GM18508 (cell line): Measurements from ENCODE around the gene INPP5A.

Experiments used
- ATAC-seq: cut with Tn5 transposase; IDR thresholded peaks from one replicate; pipeline ENCODE4 v1.9.1; 2021; ENCODE audit warnings: moderate number of reproducible peaks; ENCODE audit not compliant: insufficient read depth, unreplicated experiment

The INPP5A gene

DNA sequence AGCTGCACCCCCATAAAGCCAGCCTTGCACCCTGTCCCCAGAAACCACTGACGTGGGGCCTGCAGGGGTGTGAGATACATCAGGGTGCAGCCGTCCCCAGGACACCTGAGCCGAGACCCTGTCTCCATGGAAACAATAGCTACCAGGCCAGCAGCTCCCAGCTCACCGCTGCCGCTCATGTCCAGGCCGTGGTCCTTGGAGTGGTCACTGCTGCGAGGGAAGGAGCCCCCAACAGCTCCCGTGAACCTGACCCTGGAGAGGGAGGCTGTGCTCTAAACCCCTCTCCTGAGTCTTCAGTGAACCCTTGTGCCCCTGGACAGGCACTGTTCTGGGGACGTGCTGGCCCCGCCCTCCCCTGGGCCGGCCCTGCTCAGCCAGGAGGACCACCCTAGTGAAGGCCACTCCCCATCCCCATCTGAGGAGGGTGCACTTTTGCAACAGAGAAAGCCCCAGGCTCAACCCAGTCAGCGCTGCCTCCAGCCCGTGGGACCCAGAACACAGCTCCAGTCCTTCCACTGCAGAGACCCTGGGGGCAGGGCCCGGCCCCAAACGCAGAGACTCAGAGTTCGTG lies 19.6 kb upstream of the INPP5A start:
- no peak for ATAC-seq

DNA sequence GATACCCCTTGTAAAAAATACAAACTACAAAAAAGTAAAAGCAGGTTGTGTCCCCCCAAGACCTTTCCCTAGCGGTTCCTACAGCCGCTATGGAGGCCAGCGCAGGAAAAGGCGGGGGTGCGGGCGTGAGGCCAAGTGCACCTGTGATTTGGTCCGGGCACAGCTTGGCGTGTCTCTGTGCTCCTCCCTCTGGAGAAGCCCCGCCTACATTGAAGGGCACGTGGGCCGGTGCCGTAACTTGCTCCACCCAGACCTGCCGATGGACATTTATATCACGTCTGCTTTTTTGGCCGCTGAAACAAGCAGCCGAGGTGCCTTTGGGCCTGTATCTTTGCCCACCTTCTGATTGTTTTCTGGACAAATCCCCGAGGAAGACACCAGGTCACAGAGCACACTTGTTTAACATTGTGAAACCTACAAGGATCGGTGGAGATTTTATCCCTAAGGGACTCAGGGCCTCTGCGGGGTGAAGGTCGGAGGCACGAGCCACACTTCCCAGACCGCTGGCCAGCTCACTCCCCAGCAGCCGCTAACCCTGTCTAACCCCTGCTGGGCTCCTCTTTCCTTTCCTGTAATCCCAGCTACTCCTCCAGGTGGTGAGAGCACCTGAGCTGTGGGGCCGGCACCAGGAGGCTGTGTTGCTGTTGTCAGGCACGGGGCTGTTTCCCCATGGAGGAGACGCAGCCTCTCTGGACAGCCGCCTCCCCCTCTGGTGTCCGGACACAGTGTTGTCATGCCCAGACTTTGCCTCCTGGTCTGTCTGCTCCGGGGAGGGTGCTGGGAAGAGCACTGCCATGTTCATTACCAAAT lies 18.8 kb upstream of the INPP5A start:
- ATAC-seq, result no peak

- ATAC-seq, result no peak
Observed at GRCh38 chr10:132519382-132520176, 18.0 kb upstream of the INPP5A start.

- no peak for ATAC-seq
Observed at GRCh38 chr10:132520177-132520811, 17.3 kb upstream of the INPP5A start.

- no peak for ATAC-seq
Observed at GRCh38 chr10:132521041-132521465, 16.5 kb upstream of the INPP5A start.

GRCh38 chr10:132521466-132522102 lies 16.0 kb upstream of the INPP5A start:
- ATAC-seq, result no peak

- no peak for ATAC-seq
Observed at GRCh38 chr10:132522521-132523411, 14.8 kb upstream of the INPP5A start.

DNA sequence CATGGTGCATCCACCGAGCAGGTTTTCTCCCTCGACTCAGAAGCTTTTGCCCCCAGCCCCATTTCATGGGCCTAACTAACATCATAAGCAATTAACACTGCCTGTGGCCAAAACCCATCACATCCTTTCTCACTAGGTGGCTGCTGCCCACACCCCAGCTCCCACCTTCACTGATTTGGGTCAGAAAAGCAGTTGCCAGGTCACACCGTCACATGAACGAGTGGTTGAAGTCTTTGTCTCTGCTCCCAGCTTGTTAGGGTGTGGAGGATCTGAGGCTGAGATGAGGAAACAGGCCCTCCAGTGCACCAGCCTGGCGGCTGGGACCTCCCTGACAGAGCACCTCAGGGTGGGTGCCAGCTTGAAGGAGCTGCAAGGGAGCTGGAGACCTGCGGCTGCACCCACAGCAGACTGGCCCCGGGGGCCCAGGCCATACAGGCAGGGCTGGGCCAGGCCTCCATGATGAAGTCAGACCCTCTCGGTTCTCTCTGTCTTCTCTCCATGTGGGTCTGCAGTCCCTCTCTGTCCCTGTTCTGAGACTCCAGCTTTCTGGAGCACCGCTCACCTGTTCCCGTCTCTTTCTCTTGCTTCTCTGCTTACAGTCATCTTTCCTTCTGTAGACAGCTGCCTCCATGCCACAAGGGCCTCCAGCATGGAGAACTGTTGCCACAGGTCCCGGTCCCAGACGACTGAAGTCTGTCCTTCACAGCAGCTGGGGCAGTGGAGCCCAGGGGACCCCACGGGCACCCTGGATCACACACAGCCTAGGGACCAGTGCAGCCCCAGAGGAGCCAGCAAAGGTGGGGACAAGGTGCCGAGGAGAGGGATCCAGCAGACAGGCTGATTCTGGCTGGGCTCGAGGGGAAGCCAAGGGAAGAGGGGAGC lies 13.8 kb upstream of the INPP5A start:
- no peak for ATAC-seq

DNA sequence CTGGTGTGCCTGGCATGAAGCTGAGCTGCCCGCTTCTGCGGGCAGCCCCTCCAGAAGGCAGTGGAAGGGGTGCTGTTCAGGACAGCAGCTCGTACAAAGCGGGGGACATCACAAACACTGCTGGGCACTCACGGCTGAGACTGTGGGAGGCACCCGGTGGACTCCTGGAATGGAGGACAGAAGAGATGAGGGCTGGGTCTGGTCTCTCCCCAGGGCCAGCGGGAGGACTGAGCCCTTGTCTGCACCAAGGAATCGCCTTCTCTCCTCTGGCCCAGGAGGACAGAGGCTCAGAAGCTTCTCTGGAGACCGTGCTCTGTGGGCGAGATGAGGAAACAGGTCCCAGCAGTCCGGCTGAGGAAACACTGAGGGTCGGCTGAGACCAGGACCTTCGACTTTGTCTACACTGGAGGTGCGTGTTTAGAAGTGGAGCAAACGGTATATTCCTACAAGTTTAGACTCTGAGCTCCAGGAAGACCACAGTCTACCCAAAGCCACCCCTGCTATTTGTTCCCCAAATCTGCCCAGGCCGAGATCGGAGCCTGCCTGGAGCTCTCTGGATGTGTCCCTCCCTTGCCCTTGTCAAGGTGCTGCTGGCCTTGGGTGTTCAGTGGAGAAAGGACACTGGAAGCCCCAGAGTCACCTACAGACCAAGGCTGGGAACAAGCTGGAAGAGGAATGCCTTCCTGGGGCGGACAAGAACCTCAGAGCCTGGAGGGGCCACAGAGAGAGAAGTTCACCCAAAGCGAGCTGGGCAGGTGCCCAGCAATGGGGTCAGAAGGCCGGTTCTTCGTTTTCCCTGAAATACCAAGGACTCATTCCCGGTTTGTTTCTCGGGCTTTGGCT lies 12.9 kb upstream of the INPP5A start:
- no peak for ATAC-seq

- no peak for ATAC-seq
Observed at GRCh38 chr10:132526676-132527075, 10.9 kb upstream of the INPP5A start.

DNA sequence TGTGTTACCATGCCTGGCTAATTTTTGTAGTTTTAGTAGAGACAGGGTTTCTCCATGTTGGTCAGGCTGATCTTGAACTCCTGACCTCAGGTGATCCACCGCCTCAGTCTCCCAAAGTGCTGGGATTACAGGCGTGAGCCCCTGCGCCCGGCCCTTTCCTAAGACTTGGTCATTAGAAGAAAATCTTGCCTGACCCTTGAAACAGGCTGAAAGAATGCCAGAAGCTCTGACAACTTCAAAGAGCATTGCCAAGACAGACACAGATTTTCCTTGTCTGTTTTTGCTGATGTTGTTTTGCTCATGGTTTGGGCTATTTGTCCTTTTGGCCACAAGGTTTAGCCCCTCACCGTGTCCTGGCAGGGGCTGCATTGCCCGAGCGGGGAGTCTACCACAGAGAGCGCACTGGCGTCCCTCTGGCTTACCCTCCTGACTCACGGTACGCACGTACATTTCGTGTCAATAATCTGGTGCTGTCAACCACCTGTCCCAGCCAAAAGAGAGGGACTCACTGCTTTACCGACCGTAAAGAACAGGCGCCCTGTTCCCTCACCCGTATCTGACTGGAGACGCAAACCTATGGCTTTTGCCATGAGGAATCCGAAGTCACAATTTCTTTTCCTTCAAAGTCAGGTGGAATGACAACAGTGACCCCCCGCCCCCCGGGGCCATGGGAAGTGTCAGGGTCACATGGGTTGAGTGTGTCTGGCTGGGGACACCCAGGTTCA lies 10.1 kb upstream of the INPP5A start:
- no peak for ATAC-seq

- ATAC-seq, result no peak
Observed at GRCh38 chr10:132528064-132528691, 9.4 kb upstream of the INPP5A start.

- ATAC-seq, result no peak
Observed at GRCh38 chr10:132532179-132532578, 5.4 kb upstream of the INPP5A start.

- ATAC-seq, result no peak
Observed at GRCh38 chr10:132532749-132533560, 4.6 kb upstream of the INPP5A start.

DNA sequence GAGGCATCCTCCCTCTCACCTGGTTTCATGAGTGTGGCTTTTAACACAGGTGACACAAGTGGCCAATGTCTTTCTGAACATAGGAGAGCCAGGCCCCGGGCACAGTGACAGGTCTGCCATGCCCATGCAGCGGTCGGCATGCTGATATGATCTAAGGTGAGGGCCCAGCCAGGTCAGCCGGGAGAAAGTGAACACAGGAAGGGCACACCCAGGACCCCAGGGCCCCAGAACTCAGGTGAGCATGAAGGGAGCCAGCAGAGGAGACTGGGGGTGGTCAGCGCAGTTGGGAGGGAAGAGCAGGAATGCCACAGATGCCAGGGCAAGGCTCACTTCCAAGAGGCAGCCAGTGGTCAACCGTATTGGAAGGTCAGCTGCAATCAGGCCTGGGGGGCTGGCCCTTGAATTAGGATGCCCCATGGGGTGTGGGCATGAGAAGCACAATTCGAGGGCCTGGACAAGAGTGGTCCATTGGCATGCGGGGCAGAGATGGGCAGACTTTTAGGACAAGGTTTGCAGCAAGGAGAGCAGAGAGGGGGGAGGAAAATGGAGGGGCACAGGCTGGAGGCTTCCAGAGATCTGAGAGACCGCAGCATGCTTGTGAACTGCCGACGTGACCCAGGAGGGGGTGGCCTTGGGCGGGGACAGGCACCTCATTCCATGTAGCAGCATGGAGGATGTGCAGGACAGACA lies 3.9 kb upstream of the INPP5A start:
- ATAC-seq, result no peak
